NCI-H524 treated with DMSO at 0.1 percent for 48 hours (cell line): ENCODE results near the gene CDK14.

ENCODE experiments used
- DNase-seq: peaks from one replicate; lab custom pipeline; 2025; lab: John Stamatoyannopoulos, UW

CDK14 gene

GRCh38 chr7:91005024-91005423 lies 408.9 kb downstream of the CDK14 start:
- no peak for DNase-seq

- DNase-seq = no peak
Measured at GRCh38 chr7:91005841-91006240, 409.7 kb downstream of the CDK14 start.

DNA sequence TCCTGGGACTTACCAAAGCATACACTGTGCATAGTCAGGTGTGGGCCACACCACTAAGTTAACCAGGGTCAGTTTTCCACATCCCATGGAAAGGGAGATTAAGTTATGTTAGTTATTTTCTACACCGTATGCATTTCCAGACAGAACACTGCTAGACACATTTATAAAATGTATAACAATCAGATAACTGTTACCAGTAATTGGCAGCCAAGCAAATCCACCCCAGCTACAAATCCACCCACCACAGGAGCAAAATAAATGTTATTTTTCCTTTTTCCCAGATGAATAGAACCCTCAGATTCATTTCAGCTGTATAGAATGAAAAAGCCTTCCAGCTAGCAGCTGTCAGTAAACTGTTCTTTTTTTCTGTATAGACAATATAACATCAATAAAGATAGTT lies 411.2 kb downstream of the CDK14 start:
- no peak for DNase-seq

- DNase-seq = no peak
Measured at GRCh38 chr7:91013078-91013477, 417.0 kb downstream of the CDK14 start.

DNA sequence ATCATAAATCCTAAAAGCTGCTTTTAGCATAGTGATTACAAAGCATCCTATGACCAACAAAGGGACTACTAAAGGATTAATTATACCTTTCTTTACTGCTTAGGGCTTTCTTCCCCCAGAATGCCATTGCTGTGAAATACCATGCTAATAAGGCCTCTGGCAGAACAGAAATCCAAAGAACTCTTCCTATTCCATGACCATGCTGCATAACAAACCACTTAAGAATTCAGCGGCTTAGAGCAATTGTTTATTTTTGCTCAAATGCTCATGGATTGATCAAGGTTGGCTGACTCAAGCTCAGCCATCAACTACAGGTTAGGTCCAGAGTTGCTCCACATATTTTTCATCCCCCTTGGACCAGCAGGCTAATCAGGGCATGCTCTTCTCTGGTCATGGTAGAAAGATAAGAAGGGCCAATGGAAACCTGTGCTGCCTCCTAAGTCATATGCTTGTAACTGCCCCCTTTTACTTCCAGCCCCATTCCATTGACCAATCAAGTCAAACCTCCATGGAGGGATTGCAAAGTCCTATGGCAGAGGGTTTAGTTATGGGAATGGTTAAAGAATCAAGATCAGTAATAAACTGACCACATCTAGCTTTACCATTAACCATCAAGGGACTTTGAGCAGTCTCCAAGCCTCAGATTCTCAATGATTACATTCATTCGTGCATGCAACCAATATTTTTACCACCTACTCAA lies 423.7 kb downstream of the CDK14 start:
- DNase-seq = no peak

GRCh38 chr7:91020636-91021385 lies 424.7 kb downstream of the CDK14 start:
- DNase-seq = no peak

- DNase-seq = no peak
Measured at GRCh38 chr7:91021956-91022355, 425.8 kb downstream of the CDK14 start.

GRCh38 chr7:91025906-91026390 lies 429.8 kb downstream of the CDK14 start:
- no peak for DNase-seq

DNA sequence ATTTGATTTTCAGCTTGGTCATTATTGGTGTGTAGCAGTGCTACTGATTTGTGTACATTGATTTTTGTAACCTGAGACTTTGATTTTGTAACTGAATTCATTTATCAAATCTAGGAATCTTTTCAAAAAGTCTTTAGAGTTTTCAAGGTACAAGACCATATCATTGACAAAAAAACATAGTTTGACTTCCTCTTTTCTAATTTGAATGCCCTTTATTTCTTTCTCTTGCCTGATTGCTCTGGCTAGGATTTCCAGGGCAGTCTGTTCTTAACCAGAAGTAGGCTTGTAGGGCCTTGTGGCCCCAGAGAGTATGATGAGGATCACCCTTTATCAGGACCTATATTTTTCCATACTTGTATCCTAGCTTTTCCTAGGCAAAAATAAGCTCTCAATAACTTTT lies 433.6 kb downstream of the CDK14 start:
- no peak for DNase-seq

DNA sequence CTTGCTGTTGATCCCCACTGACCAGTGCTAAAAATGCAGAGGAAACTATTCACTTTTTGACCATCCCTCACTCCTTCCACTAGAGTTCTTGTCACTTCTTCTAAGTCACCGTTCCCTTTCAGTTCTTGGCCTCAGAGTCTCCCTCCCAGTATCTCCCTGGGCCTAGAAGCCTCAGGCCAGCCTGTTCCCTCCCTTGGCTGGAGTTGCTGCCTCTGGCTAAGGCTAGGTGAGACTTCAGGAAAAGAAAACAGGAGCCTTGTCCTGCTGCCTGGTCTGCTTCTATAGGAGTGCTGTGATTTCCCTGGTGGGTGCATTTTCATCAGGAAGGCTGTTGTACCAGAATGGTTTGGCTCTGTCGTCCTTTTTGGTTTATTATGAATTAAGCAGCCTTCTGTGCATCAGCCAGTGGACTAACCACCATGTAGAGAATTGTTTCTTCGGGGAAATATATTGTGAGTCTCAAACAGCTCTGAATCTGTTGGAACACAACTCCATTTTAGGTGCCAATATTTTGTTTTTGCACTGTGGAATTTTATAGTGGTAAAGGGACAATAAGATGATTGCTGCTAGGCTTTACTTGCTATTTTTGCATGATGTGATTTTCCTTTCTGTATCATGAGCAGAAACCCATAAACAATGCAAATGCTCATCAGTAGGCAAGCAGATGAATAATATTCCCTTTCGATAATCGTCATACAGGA lies 434.7 kb downstream of the CDK14 start:
- no peak for DNase-seq

- DNase-seq = peak; percentile 10
Measured at GRCh38 chr7:91031757-91032156, 435.6 kb downstream of the CDK14 start.

DNA sequence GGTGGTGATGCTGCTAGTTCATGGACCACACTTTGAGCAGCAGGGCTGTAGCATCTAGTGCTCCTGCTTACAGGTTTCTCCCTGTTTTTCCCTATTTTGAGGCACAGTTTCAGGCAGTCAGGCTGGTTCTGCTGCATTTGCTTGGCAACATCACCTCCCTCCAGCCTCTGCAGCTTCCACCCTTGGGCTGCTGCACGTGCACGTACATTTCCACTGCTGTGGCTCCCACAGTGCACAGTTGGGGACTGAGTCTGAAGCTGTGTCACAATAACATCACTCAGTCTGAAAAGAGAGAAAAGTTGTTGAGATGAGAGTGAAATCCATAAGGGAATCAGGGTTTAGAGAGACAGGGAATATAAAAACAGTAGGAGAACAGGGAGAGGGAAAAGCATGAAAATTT lies 437.5 kb downstream of the CDK14 start:
- DNase-seq = no peak

GRCh38 chr7:91034459-91035368 lies 438.6 kb downstream of the CDK14 start:
- DNase-seq = peak; percentile 12

GRCh38 chr7:91039033-91039432 lies 442.9 kb downstream of the CDK14 start:
- no peak for DNase-seq

GRCh38 chr7:91041141-91041540 lies 445.0 kb downstream of the CDK14 start:
- no peak for DNase-seq

DNA sequence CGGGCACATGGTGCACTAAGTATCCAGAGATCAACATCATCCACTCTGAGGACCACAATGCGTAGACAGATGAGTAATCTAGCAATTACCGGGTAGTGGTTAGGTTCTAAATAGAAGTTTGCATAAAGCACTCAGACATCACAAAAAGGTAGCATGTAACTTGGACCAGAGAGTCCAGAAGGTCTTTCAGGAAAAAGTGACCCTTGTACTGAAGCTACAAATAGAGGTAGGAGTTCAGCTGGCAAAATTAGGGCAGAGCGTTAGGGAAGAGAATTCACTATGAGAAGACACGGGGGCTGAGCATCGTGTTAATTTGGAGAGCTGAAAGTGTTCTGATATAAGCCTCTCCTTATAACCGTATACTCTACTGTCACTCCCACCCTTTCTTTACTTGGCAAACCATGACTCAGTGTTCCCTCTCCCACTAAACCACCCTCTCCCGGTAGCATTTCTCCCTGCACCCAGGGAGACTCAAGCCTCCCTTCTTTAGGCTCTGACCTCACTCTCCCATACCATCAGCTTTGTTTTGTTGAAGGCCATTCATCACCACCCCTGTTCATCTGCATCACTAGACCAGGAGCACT lies 445.9 kb downstream of the CDK14 start:
- no peak for DNase-seq

GRCh38 chr7:91043186-91043585 lies 447.1 kb downstream of the CDK14 start:
- no peak for DNase-seq

DNA sequence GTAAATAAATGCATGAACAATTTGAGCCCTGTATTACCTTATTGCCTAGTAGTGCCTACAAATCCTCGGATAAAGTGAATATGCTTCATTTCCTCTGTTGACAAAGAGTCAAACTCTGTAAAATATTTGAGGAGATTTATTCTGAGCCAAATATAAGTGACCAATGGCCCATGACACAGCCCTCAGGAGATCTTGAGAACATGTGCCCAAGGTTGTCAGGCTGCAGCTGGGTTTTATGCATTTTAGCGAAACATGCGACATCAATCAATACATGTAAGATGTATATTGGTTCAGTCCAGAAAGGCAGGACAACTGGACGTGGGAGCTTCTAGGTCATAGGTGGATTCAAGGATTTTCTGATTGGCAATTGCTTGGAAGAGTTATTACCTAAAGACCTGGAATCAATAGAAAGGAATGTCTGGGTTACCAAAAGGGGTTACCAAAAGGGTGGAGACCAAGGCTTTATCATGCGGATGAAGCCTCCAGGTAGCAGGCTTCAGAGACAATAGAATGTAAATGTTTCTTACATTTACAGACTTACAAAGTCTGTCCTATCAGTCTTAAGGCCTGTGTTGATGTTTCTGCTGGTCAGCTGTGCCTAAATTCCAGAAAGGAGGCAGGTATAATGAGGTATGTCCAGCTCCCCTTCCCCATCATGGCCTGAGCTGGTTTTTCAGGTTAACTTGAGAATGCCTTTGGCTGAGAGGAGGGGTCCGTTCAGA lies 448.0 kb downstream of the CDK14 start:
- no peak for DNase-seq

DNA sequence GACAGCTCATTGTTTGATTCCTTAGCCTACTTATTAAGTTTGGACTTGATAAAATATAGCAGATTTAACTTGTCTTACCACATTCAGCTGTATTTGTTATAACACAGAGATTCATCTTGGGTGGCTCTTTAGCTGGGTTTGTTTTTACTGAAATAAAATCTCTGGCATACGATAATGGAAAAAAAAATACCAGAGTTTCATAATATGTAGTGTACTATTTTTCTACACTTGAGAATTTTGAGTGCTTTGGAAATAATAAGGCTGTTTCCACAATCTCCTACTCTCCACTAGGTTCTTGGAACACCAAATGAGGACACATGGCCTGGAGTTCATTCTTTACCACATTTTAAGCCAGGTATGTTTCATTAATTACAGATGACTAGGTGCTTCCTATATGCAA lies 449.5 kb downstream of the CDK14 start:
- DNase-seq = no peak

DNA sequence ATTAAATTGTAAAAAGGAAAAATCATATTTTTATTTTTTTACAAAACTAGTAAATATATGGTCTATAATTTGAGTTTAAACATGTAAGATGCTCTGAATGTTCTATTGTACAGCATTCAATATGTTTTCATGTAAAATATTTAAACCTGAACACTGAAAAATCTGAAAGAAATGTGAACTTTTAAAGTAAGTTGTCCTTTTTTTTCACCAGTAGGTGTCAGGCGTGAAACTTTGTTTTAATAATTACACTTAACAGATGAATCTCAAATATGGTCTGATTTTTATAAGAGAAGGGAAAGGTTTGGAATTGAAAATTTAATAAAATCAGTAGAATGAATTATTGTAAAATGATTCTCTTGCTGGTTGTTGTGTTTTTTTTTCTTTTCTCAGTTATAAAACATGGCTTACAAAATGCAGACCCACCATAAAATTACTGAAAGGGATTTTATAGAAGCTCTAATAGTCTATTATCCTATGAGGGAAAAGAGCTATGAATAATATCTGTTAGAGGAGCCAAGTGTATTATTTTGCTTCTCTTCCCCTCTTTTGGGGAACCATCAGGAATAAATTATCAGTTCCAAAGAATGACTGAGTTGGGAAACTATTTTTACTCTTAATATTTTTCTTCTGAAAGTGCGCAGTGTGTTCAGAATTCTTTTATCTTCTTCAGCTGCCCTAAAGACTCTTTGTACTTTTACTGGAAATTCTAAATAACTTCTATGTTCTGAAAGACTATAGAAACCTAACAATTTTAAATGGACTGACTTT lies 450.4 kb downstream of the CDK14 start:
- no peak for DNase-seq
